Osteocyte (in vitro differentiated cells): ENCODE measurements around the gene MICOS13. TPM values are rescaled to one million over a fixed set of nuclear protein-coding genes. Genes with fewer than 3 reads are reported as not detected.
"Not testable (repeated sequence)": the region's sequence is repeated elsewhere in the genome, so short reads cannot be mapped to it uniquely, and the experiment has no call there.

Source experiments
- DNase-seq: peaks from one replicate; pipeline ENCODE4 v3.0.0; 2021; ENCODE audit warnings: mixed read lengths; ENCODE audit not compliant: unreplicated experiment; ENCODE audit errors: extremely low spot score
- H3K27ac Mint-ChIP-seq: one replicate; pipeline ENCODE4 v1.8.0; 2021; ENCODE audit warnings: mild to moderate bottlenecking, mixed read lengths; ENCODE audit not compliant: unreplicated experiment
- H3K27me3 Mint-ChIP-seq: one replicate; pipeline ENCODE4 v1.8.0; 2021; ENCODE audit warnings: mixed read lengths; ENCODE audit not compliant: unreplicated experiment
- H3K36me3 Mint-ChIP-seq: one replicate; pipeline ENCODE4 v1.8.0; 2021; ENCODE audit warnings: mixed read lengths; ENCODE audit not compliant: unreplicated experiment
- H3K4me1 Mint-ChIP-seq: one replicate; pipeline ENCODE4 v1.8.0; 2021; ENCODE audit warnings: mixed read lengths; ENCODE audit not compliant: unreplicated experiment
- H3K4me3 Mint-ChIP-seq: one replicate; pipeline ENCODE4 v1.8.0; 2021; ENCODE audit warnings: mild to moderate bottlenecking, moderate library complexity, mixed read lengths; ENCODE audit not compliant: unreplicated experiment
- H3K9me3 Mint-ChIP-seq: one replicate; pipeline ENCODE4 v1.8.0; 2021; ENCODE audit warnings: mixed read lengths; ENCODE audit not compliant: unreplicated experiment
- CTCF ChIP-seq: fragments of 200-600 bp; sonication (generic); IDR thresholded peaks from 2 replicates; pipeline ENCODE4 v1.5.0; 2021; ENCODE audit warnings: antibody characterized with exemption, mild to moderate bottlenecking, moderate library complexity
- total RNA-seq: library from RNA; stranded (reverse); gene quantifications from 2 replicates; pipeline ENCODE4 v1.2.1, GENCODE V29; 2021

The MICOS13 gene
- total RNA-seq, 1 donor from 2014 or later: 60.7 TPM

DNA sequence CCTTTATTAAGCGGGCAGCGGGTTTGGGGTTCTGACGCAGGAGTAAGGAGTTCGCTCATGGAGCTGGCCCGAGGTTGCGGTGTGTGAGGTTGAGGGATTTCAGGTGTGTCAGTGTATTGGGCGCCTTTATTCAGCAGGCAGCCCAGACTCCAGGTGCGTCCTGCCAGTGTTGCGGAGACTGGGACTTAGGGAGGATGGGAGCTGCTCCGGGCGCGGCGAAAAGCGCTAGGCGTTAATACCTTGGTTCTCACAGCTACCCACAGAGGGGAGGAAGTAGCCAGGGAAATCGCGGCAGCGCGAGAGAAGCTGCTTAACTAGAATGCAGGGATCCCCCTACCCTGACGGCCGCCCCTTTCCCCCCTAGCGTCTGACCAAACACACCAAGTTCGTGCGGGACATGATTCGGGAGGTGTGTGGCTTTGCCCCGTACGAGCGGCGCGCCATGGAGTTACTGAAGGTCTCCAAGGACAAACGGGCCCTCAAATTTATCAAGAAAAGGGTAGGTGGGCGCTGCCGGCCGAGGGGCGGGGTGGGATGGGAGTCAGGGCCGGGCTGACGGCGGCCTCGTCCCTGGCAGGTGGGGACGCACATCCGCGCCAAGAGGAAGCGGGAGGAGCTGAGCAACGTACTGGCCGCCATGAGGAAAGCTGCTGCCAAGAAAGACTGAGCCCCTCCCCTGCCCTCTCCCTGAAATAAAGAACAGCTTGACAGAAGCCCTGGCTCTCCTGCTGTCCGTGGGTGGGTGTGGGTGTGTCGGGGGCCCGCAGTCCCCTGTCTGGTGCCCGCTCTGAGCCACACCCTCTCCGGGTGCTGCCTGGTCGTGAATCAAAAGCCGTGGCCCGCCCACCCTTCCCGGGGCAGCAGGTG is 10.9 kb upstream of the MICOS13 start:
- TF ChIP-seq CTCF: no peak
- Mint-ChIP-seq H3K9me3 (no peaks in the 10 kb centered on the region), H3K4me1 (peaks cover 21% of the 10 kb centered on the region), H3K27ac (peak overlapping the region; percentile 93), H3K36me3 (peaks cover 11% of the 10 kb centered on the region), H3K27me3 (no peaks in the 10 kb centered on the region), H3K4me3 (peak overlapping the region; percentile 97)
- DNase-seq: peak; percentile 82

GRCh38 chr19:5690125-5690954 is 10.0 kb upstream of the MICOS13 start, which contains the start of gene RPL36:
Gene RPL36 (plus strand): TSS chr19:5690295. CDS start chr19:5690508, 213 bp downstream.
- H3K4me3 Mint-ChIP-seq: peak within 1 kb of the TSS; percentile 97
- DNase-seq: peak; percentile 100
- H3K27ac Mint-ChIP-seq: peak within 1 kb of the TSS; percentile 93
- H3K4me1 Mint-ChIP-seq: peaks cover 21% of the 10 kb centered on the region
- H3K36me3 Mint-ChIP-seq: peaks cover 11% of the 10 kb centered on the region
- peak; percentile 95 for TF ChIP-seq CTCF
- no peaks in the 10 kb centered on the region for H3K27me3 Mint-ChIP-seq
- H3K9me3 Mint-ChIP-seq: no peaks in the 10 kb centered on the region

- peak overlapping the region; percentile 57 for H3K4me3 Mint-ChIP-seq
These were observed 8.1 kb upstream of the MICOS13 start for GRCh38 chr19:5688262-5688881.

GRCh38 chr19:5687360-5688198 is 7.3 kb upstream of the MICOS13 start:
- peak overlapping the region; percentile 59 for H3K27ac Mint-ChIP-seq
- peak overlapping the region; percentile 57 for H3K4me3 Mint-ChIP-seq
- no peaks in the 10 kb centered on the region for H3K27me3 Mint-ChIP-seq
- peaks cover 4% of the 10 kb centered on the region for H3K36me3 Mint-ChIP-seq
- peaks cover 21% of the 10 kb centered on the region for H3K4me1 Mint-ChIP-seq
- DNase-seq: peak; percentile 83
- no peak for TF ChIP-seq CTCF
- H3K9me3 Mint-ChIP-seq: no peaks in the 10 kb centered on the region

More at GRCh38 chr19:5688262-5688881, 8.1 kb upstream of the MICOS13 start:
- not testable (repeated sequence) for H3K27ac Mint-ChIP-seq, DNase-seq, H3K36me3 Mint-ChIP-seq, H3K9me3 Mint-ChIP-seq, H3K27me3 Mint-ChIP-seq
- H3K4me1 Mint-ChIP-seq: peaks cover 21% of the 10 kb centered on the region
